Stimulated activated CD4-positive, alpha-beta T cell treated with anti-CD3 and anti-CD28 coated beads, Interleukin-15, amount 100 ng/mL, for 1 hour (primary cell): Measurements from ENCODE around the gene JMY.
A peak's percentile ranks its signal among the peaks of the same experiment; 100 is the strongest.

Source experiments
- DNase-seq, 2 donors: peaks; one replicate each; pipeline ENCODE4 v3.0.0-alpha.2; 2020; ENCODE audit warnings: low read depth in 1 of 2, low spot score in 1 of 2

Gene JMY, protein sequence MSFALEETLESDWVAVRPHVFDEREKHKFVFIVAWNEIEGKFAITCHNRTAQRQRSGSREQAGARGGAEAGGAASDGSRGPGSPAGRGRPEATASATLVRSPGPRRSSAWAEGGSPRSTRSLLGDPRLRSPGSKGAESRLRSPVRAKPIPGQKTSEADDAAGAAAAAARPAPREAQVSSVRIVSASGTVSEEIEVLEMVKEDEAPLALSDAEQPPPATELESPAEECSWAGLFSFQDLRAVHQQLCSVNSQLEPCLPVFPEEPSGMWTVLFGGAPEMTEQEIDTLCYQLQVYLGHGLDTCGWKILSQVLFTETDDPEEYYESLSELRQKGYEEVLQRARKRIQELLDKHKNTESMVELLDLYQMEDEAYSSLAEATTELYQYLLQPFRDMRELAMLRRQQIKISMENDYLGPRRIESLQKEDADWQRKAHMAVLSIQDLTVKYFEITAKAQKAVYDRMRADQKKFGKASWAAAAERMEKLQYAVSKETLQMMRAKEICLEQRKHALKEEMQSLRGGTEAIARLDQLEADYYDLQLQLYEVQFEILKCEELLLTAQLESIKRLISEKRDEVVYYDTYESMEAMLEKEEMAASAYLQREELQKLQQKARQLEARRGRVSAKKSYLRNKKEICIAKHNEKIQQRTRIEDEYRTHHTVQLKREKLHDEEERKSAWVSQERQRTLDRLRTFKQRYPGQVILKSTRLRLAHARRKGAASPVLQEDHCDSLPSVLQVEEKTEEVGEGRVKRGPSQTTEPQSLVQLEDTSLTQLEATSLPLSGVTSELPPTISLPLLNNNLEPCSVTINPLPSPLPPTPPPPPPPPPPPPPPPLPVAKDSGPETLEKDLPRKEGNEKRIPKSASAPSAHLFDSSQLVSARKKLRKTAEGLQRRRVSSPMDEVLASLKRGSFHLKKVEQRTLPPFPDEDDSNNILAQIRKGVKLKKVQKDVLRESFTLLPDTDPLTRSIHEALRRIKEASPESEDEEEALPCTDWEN

DNA sequence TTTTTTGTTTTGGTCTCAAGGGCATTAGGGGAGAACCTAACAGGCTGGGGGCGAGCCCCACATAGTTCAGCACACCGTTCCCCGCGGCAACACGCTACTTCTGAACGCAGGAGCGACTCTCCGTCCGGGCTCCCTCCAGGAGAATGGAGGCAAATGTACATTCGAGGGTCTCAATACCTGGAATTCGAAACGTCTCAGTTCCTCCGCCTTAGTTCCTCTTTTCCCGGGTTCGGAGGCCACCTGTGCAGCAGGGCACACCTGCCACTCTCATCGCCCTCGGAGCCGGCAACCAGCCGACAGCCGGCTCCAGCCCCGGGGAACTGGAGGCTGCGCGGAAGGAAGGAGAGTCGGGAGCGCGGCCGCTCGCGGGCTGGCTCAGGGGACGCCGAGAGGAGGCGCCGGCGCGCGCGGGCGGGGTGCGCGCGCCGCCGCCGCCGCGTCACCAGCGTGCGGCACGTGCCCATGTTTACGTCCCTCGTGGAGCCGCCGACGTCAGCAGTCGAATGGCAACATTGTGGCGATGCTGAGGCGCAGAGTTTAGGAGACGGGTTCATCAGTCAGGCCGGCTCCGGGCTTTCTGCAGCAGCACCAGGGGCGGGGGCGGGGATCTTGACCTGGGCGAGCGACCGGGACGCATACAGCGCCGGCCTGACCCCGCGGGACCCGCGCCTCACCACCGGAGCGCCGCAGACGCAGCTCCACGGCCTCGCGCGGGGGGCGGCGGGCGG lies at the start of gene JMY:
Gene JMY, plus strand, starts transcription at position 498 of the 728 bp plus-strand sequence. CDS start 520 bp downstream, outside the sequence.
- DNase-seq = peak; percentile 62 to 72

DNA sequence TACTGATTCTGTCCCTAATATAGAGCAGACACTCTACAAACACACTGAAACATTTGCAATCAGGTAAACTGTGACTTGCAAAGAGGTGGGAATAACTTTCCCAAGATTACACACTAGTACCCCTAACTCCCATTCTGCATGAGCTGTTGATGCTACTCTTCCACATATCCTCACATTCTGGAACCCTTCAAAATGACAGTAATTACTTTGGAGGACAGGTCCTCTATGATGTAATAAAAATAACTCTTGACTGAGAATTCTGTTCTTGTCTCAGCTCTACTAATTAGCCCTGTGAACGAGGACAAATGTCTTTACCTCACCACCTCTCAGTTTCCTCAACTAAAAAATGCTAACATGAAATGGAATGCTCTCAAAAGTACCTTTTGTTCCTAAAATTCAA lies 49.5 kb upstream of the JMY start:
- no peak for DNase-seq

DNA sequence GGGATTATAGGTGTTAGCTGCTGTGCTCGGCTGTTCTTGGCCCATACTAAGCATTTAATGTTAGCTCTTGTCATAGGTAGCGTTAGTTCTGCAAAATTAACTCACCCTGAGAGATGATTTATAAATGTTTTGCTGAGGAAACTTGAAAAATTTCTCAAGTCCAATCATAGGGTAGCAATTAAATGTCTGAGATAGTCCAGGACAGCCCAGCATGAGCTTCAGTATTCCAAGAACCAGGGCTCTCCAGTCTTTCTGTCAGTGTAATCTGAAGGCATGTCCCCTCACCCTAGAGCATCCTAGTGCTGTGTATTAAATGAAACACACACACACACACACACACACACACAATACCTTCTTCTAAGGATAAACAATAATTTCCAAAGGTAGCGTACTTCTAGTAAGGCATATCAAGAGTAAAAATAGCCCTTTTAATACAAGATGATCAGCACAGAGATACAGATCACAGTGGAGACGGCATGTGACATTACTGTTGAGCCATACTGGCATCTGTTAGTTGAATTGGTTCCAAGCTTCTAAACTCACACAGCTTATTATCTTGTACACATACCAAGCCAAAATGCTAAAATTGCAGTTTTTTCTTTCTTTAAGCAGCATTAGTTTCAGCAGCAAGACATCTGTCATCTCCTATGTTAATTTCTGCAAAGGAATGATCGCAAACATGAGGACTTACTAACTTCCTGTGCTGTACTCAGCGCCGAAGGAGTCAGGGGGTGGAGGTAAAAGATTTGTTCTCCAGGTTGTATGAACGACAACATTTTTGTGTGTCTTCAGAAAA lies 46.3 kb upstream of the JMY start:
- no peak for DNase-seq

DNA sequence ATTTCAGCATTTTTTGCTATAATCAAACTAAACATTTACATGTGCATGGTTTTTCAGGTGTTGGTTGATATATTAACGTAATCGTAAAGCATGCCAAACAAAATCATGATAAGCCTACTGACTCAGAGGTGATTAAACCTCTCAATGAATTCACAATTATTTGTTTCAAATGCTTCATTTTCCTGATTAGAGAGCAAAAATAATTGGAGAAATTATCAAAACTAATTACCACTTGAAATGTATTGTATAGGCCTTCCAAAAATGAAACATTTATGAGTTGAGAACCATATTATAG lies 45.7 kb upstream of the JMY start:
- no peak for DNase-seq

DNA sequence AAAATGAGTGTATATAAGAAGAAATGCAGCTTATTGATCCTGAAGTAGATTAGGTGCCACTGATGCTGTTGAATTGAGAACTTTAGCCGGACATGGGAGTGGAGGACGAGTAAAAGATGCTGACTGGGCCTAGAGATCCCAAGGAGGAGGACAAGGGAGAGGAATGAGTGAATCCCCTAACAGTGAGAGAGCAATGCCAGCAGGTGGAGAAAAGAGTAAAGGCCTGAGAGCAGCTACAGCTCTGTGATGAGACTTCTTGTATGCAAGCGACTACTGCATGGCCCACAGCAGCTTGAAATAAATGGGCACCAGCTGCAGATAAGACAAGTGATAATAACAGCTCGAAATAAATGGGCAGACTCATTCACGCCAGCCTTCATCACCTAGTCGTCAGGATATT lies 44.5 kb upstream of the JMY start:
- no peak for DNase-seq

DNA sequence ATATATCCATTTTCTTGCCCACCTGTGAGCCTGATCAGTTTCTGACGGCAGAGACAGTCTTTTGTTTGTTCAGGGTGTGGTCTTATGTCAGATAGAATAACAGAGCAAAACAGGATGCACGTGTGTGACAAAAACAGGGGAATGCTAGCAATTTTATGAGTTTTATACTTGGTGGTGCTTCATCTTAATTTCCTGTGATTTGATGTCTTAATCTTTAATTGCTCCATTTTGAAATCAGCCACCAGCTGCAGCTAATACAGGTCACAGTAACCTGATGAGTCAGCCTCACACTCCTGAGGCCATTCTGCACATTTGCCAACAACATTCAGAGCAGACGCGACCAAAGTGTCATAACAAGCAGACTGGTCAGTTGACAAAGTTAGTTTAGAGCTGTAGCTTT lies 42.3 kb upstream of the JMY start:
- no peak for DNase-seq

DNA sequence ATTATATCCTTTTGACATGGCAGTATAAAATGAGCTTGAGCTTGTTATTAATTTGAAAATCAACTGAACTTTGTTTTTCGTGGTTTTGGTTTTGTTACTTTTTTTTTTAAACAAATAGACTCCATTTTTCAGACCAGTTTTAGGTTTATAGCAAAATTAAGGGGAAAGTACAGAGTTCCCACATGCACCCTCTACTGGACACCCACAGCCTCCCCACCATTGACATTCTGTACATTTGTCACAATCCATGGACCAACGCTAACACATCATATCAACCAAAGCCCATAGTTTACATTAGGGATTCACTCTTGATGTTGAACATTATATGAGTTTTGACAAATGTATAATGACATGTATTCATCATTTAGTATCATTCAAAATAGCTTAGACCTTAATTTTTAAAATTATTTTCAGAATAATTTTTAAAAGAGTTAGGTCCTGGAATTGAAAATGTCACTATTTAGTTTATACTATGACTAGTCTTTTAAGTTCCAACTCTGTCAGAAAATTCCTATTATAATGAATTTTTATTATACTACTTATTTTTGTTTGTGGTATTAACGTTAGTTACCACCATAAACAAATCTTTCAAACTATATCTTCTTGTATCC lies 35.3 kb upstream of the JMY start:
- no peak for DNase-seq

DNA sequence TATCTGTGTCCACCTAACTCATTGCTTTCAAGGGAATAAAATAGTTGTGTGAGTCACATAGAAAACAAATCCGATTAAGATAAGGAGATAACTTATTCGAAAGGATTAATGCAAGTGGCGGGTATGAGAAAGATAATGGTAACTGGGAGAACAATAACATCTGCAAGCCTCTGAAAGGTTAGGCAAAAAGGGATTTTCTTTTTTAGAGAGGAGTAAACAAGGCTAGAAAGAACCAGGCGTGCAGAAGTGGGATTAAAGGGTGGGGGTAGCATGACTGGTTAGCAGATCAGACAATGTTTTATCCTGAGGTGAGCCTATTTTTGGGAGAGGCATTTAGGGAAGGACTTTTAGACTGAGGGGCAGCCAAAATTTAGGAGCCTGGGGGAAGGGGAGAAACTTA lies 34.7 kb upstream of the JMY start:
- no peak for DNase-seq

DNA sequence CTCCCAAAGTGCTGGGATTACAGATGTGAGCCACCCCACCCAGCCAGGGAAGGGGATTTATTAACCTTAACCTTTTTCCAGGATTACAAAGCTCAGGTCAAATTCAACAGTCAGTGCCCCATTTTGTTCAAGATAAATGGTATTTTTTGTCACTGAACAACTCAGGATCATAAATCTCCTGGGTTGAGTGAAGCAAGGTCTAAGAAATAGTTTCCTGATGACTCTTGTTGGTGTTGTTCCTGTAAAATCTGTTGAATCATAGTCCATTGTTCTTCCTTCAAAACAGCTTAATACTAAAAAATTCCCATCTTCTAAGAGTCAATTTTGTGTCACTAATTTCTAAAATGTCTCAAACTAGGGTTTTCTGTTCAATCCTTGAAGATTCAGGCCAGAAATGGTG lies 33.9 kb upstream of the JMY start:
- DNase-seq = no peak

DNA sequence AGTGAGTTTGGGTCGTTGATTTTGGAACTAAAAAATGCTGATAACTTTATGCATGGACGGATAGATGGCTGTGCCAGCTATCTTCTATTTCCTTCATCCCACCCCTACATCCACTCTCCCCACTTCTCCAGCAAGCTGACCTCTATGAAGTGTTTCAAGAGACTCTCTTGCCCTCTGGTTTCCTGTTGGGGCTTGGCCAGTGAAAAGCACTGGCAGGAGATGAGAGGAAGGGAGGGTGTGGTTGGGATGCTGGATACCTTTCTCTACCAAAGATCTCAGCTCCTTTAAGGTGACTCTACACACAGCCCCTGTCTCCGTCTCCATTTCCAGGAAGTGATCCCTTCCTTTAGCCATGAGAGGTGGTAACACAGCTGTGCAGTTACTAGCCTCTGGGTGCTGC lies 30.0 kb upstream of the JMY start:
- DNase-seq = no peak

DNA sequence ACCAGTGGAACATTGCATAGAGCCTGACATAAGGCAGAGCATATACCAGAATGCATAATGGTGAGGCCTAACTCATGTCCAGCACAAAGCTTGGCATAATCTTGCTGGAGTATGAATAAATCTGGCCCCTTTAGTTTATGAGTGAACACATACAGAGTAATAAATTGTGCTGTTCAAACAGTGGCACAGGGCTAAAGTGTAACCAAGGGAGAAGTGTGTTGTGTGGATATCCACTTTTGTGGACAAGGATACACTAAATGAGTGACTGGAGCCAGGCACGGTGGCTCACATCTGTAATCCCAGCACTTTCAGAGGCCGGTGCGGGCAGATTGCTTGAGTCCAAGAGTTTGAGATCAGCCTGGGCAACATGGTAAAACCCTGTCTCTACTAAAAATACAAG lies 29.4 kb upstream of the JMY start:
- no peak for DNase-seq

DNA sequence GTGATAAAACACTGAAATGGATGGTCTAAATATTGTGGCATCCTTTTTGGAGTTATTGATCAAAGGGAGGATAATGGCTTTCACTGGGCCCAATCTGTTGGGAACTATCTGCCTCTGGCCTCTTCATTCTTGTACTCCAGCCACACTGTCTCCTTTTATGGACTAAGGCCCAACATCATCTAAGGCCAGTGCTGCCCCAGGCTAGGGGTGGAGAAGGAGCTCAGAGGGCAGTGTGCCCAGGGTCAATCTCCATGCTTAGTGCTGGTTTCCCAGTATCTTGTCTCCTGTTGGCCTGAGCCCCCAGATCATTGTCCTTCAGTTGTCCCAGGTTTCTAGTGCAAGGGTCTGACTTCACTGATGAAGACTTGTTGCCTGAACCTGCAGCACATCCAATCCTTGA lies 26.4 kb upstream of the JMY start:
- no peak for DNase-seq

DNA sequence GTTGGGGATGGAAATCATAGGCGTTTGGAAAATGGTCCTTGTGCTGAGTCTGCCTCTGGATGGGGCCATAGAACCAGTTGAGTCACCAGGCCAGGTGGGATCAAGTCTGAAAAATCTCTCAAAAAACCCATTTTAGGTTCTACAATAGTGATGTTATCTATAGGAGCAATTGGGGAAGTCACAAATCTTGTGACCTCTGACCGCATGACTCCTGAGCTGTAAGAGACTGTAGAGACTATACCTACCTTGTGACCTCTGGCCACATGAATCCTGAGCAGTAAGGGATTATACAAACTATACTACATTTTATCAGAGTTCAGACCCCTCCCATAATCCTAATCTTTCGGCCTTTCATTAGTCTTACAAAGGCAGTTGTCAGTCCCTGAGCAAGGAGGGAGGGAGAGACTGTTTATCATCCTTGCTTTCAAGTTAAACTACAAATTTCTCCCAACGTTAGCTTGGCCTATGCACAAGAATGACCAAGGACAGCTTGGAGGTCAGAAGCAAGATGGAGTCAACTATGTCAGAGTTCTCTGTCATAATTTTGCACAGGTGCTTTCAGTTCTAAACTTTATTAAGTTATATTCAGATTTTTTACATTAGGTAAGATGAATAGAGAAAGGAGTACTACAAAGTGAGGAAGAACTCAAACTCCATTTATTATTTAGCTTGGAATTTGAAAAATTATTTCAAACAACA lies 11.5 kb upstream of the JMY start:
- DNase-seq = no peak

DNA sequence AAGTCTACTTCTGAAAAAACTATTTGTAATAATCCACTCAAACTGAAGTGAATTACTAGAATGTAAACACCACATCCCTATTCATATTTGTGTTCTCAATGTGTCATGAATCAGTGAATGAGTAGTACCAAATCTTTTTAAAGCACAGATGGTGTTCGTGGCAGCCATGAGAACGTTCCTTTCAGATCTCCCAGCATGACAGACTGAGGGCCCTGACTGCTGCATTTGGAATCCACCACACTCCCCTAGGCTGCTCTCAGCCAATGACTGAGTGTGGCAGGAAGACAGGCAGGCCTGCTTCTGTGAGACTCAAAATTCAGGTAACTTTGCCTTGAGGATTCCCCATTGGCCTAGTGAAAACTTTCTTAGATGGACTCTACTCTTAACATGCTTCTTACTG lies 10.9 kb upstream of the JMY start:
- DNase-seq = no peak

DNA sequence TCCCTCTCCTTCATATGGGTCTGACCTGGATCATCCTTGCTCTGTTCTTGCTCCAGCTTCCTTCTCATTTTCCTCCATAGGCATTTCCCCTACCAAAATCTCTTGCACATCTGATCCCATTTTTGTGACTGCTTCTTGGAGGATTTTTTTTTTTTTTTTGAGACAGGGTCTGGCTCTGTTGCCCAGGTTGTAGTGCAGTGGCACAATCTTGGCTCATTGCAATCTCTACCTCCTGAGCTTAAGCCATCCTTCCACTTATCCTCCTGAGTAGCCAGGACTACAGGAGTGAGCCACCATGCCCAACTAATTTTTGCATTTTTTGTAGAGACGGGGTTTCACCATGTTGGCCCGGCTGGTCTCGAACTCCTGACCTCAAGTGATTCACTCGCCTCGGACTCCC lies 10.5 kb upstream of the JMY start:
- no peak for DNase-seq

DNA sequence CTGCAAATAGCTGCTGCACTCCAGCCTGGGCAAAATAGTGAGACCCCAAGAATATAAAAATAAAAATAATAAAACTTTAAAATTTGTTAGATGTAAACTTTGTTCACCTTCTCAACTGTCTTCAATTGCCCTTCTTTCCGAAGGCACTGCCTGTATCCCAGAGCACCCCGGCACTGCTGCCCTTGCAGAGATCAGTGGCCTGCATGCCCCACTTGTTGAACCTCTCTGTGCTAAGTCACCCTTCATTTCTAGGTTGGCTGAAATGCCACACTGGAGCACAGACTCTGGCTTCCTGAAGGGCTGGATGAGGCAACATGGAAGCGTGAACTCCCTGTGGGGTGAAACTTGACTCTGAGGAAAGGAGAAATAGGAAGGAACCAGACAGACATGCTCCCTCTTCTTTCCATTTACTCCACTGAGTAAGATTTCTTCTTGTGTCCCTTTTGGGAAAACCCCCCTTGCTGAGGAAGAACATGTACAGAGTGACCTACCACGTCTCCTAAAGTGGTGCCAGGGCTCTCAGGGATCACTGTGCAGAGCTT lies 8.4 kb upstream of the JMY start:
- DNase-seq = no peak

DNA sequence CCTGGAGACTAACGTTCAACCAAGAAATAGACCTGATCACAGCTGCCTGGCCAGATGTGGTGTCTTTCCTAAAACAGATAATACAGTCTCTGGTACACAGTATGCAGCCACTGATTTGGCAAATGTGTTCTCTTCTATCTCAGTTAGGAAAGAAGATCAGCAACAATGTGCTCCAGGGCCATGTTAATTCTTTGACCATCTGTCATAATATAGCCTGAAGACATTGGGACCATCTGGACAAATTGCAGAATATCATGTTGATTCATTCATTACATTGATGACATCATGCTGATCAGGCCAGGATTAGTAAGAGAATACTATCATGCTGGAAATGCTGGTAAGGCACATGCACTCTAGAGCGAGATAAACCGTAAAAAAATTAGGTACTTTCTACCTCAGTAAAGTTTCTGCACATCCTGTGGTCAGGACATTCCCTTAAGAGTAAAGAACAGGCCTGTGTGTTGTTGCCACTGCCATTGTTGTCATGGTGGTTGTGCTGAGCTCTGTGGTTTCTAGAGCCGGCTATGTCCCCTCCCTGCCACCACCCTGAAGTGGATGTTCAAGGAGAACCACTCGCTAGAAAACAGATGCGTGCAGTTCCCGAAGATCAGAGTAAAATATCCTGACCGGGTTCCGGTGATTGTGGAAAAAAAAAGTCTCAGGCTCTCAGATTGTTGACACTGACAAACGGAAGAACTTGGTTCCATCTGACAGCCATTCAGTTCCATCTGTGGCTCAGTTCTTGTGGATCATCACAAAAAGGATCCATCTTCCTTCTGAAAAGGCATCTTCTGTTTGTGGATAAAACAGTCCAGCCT lies 6.4 kb upstream of the JMY start:
- no peak for DNase-seq

DNA sequence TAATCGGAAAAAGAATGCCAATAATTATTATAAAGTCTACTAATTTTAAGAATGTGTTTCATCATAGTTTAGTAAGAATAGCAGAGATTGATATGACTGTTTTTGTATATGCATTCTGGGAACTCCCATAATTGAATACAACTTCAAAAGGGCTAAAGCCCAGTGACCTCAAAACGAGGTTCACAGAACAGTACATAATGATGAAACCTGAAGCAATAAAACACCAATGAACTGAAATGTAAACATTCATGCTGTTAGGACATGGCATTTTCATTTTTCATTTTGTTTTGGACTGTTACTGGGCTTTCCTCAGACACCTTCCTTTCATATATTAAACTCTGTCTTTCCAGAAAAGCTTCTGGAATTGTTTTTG lies 684 bp upstream of the JMY start:
- no peak for DNase-seq
